ENCODE measurements around the gene SPZ1. TPM values are rescaled to one million over a fixed set of nuclear protein-coding genes. Genes with fewer than 3 reads are reported as not detected.
"Not testable (repeated sequence)": the region's sequence is repeated elsewhere in the genome, so short reads cannot be mapped to it uniquely, and the experiment has no call there.

Gene SPZ1
- total RNA-seq (not detected), total RNA-seq (0 to 0.05 (median 0) reads per million in 172 experiments)
- polyA plus RNA-seq (2013, experiment 1 of 2) = not detected
- polyA plus RNA-seq (2013, experiment 2 of 2) = not detected

- intact Hi-C loops (cut with DNase I, micrococcal nuclease) = no loop called here
- H3K4me1 ChIP-seq (ENCODE audit: insufficient read depth, low read length) = no peaks in the 10 kb centered on the region
- POLR2A ChIA-PET = no interaction called here
- Mint-ChIP-seq H3K4me3 (no peak within 1 kb of the TSS), H3K4me1 (ENCODE audit: low read depth) (no peaks in the 10 kb centered on the region), H3K9me3 (no peaks in the 10 kb centered on the region), H3K36me3 (ENCODE audit: low read depth) (no peaks in the 10 kb centered on the region), H3K27me3 (peaks cover 25% of the 10 kb centered on the region), H3K27ac (no peak within 1 kb of the TSS)
- CTCF ChIA-PET = no interaction called here
- no peak within 1 kb of the TSS for H3K27ac ChIP-seq (ENCODE audit: low read depth in 1 of 2, low read length in 2 of 2)
- peaks cover 0 to 12% of the 10 kb centered on the region in 2 experiments for H3K27me3 ChIP-seq (ENCODE audit: control insufficient read depth in 1 of 2, insufficient read depth in 2 of 2, low read length in 2 of 2)
- no peak within 1 kb of the TSS for H3K4me3 ChIP-seq (ENCODE audit: low read length)
- H3K9me3 ChIP-seq (ENCODE audit: control insufficient read depth in 1 of 2, insufficient read depth in 1 of 2, low read length in 2 of 2) = no peaks in the 10 kb centered on the region
- TF ChIP-seq CTCF (IDR thresholded peaks at IDR 0.05) = no peak
- DNase-seq (no peak), ATAC-seq (ENCODE audit: poor library complexity) (no peak)
- no peaks in the 10 kb centered on the region for H3K36me3 ChIP-seq (ENCODE audit: insufficient read depth, low read length)
These were observed at the start of gene SPZ1 for GRCh38 chr5:80319702-80320101. TSS of gene SPZ1 (plus strand) at chr5:80320002. CDS start at chr5:80320216, 214 bp downstream.

- not testable (repeated sequence) for H3K9me3 Mint-ChIP-seq; H3K36me3 Mint-ChIP-seq (ENCODE audit: low read depth); H3K27me3 ChIP-seq (ENCODE audit: control insufficient read depth in 1 of 2, insufficient read depth in 2 of 2, low read length in 2 of 2); H3K27me3 Mint-ChIP-seq; H3K9me3 ChIP-seq (ENCODE audit: control insufficient read depth in 1 of 2, insufficient read depth in 1 of 2, low read length in 2 of 2); H3K4me3 ChIP-seq (ENCODE audit: low read length); H3K36me3 ChIP-seq (ENCODE audit: insufficient read depth, low read length)
- Histone ChIP-seq H3K4me1 (ENCODE audit: insufficient read depth, low read length) (peaks cover 47% of the 10 kb centered on the region), H3K27ac (ENCODE audit: low read depth in 1 of 2, low read length in 2 of 2) (peak overlapping the region; percentile 50 to 72)
- ChIA-PET CTCF (interaction anchor here (1.4 to 1.5 kb wide), 2 partner anchors 15 to 37 kb away, joined by 5 to 6 read pairs; partner anchors contain the start of gene SERINC5), POLR2A (interaction anchor here (0.8 to 4.5 kb wide), 9 partner anchors 14 to 178 kb away, joined by 3 to 107 read pairs (median 3); partner anchors contain the start of gene SERINC5)
- H3K4me3 Mint-ChIP-seq = peak overlapping the region; percentile 85
- DNase-seq (peak in 2 of 14 experiments; percentile 14 to 27), ATAC-seq (ENCODE audit: poor library complexity) (peak; percentile 33)
- intact Hi-C loops (cut with DNase I, micrococcal nuclease) = loop anchor here in 1 of 2 experiments (1.0 to 5.0 kb wide), 3 partner anchors 14 to 133 kb away; partner anchors contain the start of gene SERINC5
- peak overlapping the region; percentile 99 for H3K27ac Mint-ChIP-seq
- H3K4me1 Mint-ChIP-seq (ENCODE audit: low read depth) = peaks cover 53% of the 10 kb centered on the region
These were observed 49.3 kb upstream of the SPZ1 start for GRCh38 chr5:80270543-80270942.

GRCh38 chr5:80275347-80275746 lies 44.5 kb upstream of the SPZ1 start:
- H3K27ac Mint-ChIP-seq = peak overlapping the region; percentile 4
- no peaks in the 10 kb centered on the region for H3K36me3 Mint-ChIP-seq (ENCODE audit: low read depth)
- Histone ChIP-seq H3K36me3 (ENCODE audit: insufficient read depth, low read length) (no peaks in the 10 kb centered on the region), H3K4me3 (ENCODE audit: low read length) (no peak overlapping the region), H3K4me1 (ENCODE audit: insufficient read depth, low read length) (peaks cover 28% of the 10 kb centered on the region), H3K9me3 (ENCODE audit: control insufficient read depth in 1 of 2, insufficient read depth in 1 of 2, low read length in 2 of 2) (no peaks in the 10 kb centered on the region), H3K27me3 (ENCODE audit: control insufficient read depth in 1 of 2, insufficient read depth in 2 of 2, low read length in 2 of 2) (no peaks in the 10 kb centered on the region), H3K27ac (ENCODE audit: low read depth in 1 of 2, low read length in 2 of 2) (no peak overlapping the region)
- no peaks in the 10 kb centered on the region for H3K27me3 Mint-ChIP-seq
- ATAC-seq (ENCODE audit: poor library complexity) (peak; percentile 70), DNase-seq (peak in 5 of 14 experiments; percentile 16 to 68 (median 50))
- POLR2A ChIA-PET = interaction anchor here (1.3 to 1.6 kb wide), 4 partner anchors 9 to 184 kb away, joined by 4 to 9 read pairs (median 6); partner anchors contain the start of gene SERINC5
- peaks cover 27% of the 10 kb centered on the region for H3K4me1 Mint-ChIP-seq (ENCODE audit: low read depth)
- H3K9me3 Mint-ChIP-seq = no peaks in the 10 kb centered on the region
- CTCF ChIA-PET = interaction anchor here (0.6 to 2.1 kb wide), 6 partner anchors 9 to 183 kb away, joined by 3 to 9 read pairs (median 4); no protein-coding TSS in a partner anchor
- peak; percentile 67 for TF ChIP-seq CTCF (IDR thresholded peaks at IDR 0.05)
- intact Hi-C loops (cut with DNase I, micrococcal nuclease) = loop anchor here (1.0 to 2.0 kb wide), 3 partner anchors 29 to 184 kb away; no protein-coding TSS in a partner anchor
- H3K4me3 Mint-ChIP-seq = no peak overlapping the region
